HFF-Myc (cell line): Measurements from ENCODE around the gene PDE9A.

ENCODE experiments used
- DNase-seq: peaks from one replicate; pipeline ENCODE4 v3.0.0-alpha.2; 2011; ENCODE audit warnings: low read depth; ENCODE audit errors: extremely low read depth
- H3K4me3 ChIP-seq: replicated peaks from 2 replicates; pipeline ENCODE4 v1.5.1; 2011; ENCODE audit warnings: low read depth, mild to moderate bottlenecking, control low read depth, low read length
- CTCF ChIP-seq: IDR thresholded peaks from 2 replicates; pipeline ENCODE4 v1.5.1; 2012; ENCODE audit warnings: mild to moderate bottlenecking, low read depth, low read length, control low read depth; ENCODE audit errors: missing control alignments

Gene PDE9A

GRCh38 chr21:42781971-42782722 lies 128.7 kb downstream of the PDE9A start:
- TF ChIP-seq CTCF: no peak
- DNase-seq: no peak
- no peak overlapping the region for H3K4me3 ChIP-seq

- DNase-seq: no peak
- no peak overlapping the region for H3K4me3 ChIP-seq
Observed at GRCh38 chr21:42782723-42783242, 129.4 kb downstream of the PDE9A start.

GRCh38 chr21:42784276-42784675 lies 130.9 kb downstream of the PDE9A start:
- no peak for DNase-seq
- H3K4me3 ChIP-seq: no peak overlapping the region
- no peak for TF ChIP-seq CTCF

More at GRCh38 chr21:42782723-42783242, 129.4 kb downstream of the PDE9A start:
- TF ChIP-seq CTCF: no peak

GRCh38 chr21:42784896-42785451 lies 131.6 kb downstream of the PDE9A start:
- H3K4me3 ChIP-seq: no peak overlapping the region
- no peak for TF ChIP-seq CTCF
- no peak for DNase-seq

GRCh38 chr21:42785666-42786427 lies 132.4 kb downstream of the PDE9A start:
- TF ChIP-seq CTCF: no peak
- H3K4me3 ChIP-seq: no peak overlapping the region
- no peak for DNase-seq

GRCh38 chr21:42786884-42787283 lies 133.5 kb downstream of the PDE9A start:
- no peak overlapping the region for H3K4me3 ChIP-seq
- TF ChIP-seq CTCF: no peak

More at GRCh38 chr21:42786884-42787283, 133.5 kb downstream of the PDE9A start:
- DNase-seq: no peak
